GM19463 (cell line): ENCODE measurements around the gene ITGAL.
"Not testable (repeated sequence)": the region's sequence is repeated elsewhere in the genome, so short reads cannot be mapped to it uniquely, and the experiment has no call there.

ENCODE experiments used
- ATAC-seq: cut with Tn5 transposase; IDR thresholded peaks from one replicate; pipeline ENCODE4 v1.9.1; 2021; ENCODE audit warnings: mild to moderate bottlenecking, moderate library complexity; ENCODE audit not compliant: unreplicated experiment

ITGAL gene

GRCh38 chr16:30472328-30472942 lies at the start of gene ITGAL:
Gene ITGAL, plus strand, starts transcription at chr16:30472742. Its CDS starts 96 bp downstream, at chr16:30472838.
- ATAC-seq = peak; percentile 60

- ATAC-seq = no peak
Measured at GRCh38 chr16:30428055-30428454, 44.5 kb upstream of the ITGAL start.

DNA sequence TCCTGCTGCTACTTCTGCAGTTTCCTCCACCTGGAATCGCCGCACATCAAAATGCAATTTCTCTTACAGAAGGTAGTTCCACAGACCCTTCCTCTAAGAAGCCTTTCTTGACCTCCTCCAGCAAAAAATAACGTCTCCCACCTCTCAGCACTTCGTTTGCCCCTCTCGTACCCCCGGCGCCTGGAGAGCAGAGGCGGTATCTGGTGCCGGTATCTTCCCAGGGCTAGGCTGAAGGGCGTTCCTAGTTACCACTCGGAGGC lies 43.2 kb upstream of the ITGAL start:
- no peak for ATAC-seq

DNA sequence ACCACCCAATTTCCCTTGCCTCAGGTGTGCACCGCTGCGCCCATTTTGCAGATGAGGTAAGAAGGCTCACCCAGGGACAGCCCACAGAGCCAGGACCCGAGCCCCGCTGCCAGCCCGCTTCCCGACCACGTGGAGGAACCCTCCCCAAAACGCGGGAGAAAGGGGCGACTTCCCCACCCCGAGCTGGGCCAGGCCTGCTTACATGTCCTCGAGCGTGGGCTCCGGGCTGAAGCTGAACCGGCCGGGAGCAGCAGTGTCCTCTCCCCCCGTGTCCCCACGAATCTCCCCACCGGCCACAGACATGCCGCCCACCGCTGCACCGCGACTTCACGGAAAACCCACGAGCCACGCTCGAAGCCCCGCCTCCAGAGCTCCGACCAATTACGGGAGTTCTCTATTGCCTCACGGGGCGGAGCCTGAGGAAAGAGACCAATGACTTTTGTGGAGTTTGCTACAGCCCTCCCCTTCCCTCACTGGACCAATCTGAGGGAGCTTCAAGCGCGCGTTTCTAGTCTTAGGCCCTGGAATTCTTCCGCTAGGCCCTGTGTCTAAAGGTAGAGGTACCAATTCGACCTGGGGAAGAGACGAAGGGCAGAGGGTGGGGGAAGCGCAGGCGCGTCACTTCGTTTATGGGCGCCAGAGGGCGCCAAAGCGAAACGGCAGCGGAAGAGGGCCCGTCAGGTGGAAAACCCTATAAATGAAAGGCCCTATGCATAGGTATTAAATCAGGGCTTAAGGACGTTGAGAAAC lies 42.7 kb upstream of the ITGAL start, which contains the start of gene DCTPP1:
Gene DCTPP1, minus strand, starts transcription at position 353 of the 750 bp plus-strand sequence. Its CDS starts 50 bp downstream, at position 303.
- peak; percentile 96 for ATAC-seq

- ATAC-seq = no peak
Measured at GRCh38 chr16:30430428-30430970, 42.0 kb upstream of the ITGAL start.

GRCh38 chr16:30434852-30435251 lies 37.7 kb upstream of the ITGAL start:
- ATAC-seq = no peak

DNA sequence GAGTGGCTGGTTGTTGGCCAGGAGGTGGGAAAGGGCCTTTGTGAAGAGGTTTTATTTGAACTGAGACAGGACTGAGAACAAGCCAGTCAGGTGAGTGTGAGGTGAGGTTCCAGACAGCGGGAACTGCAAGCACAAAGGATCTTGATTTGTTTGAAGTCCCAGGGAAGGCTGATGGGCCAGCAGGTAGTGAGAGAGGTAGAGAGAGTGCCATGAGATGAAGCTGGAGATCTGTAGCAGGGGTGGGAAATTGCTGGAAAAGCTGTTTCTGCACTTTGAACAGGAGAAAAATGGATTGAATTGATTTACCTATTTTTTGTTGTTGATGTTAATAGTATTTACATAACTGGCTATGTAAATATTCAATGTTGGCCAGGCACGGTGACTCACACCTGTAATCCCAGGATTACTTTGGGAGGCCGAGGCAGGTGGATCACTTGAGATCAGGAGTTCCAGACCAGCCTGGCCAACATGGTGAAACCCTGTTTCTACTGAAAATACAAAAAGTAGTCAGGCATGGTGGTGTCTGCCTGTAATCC lies 35.0 kb upstream of the ITGAL start:
- ATAC-seq = no peak

- no peak for ATAC-seq
Measured at GRCh38 chr16:30438835-30439234, 33.7 kb upstream of the ITGAL start.

- ATAC-seq = no peak
Measured at GRCh38 chr16:30439720-30440348, 32.7 kb upstream of the ITGAL start.

- ATAC-seq = no peak
Measured at GRCh38 chr16:30443631-30444030, 28.9 kb upstream of the ITGAL start.

GRCh38 chr16:30444231-30445148 lies 28.1 kb upstream of the ITGAL start:
- no peak for ATAC-seq

DNA sequence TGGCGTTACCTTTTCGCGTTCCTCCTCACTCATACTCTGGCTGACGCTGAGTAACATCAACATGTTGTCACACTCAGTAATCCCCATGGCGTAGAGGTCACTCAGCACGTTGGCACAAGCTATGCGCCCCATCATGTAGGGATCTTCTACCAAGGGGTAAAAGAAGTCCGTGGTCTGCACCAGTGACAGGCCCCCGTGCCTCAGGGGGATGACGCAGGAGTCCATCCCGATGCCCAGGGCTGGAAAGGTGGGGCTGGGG lies 27.5 kb upstream of the ITGAL start:
- peak; percentile 24 for ATAC-seq

DNA sequence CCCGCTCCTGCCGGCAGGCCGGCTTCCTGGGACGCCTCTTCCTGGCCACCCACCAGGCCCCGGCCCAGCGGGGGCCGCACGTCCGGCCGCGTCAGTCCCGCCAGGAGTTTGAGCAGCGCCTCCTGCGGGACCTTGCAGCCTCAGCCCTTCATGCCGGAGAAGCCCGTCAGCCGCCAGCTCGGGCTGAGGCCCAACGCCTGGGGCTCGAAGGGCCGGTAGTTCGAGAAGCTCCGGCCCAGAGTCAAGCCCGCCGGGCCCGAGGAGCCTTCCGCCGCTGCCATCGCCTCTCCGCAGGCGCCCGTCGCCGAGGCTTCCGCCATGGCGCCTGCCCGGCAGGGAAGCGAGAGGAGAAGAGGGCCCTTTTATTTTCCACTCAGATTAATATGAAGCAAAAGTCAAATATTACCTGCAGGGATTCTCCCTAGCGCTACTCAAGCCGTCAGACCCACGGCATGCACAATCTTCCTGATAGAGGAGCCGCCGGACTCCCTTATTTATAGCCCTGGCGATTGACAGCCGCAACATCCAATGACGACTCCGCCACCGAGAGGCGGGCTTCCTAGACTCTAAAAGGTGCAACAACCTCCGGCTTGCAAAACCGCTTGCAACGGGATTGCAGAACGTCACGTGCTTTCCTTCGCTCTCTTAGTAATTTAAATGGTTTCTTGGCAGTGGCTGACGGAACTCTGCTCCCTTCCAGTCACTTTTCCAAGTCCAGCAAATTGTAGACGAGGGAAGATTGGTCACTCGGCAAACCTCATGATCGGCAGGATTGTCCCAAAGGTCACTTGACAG lies 26.9 kb upstream of the ITGAL start, which contains the start of gene SEPHS2:
Gene SEPHS2, minus strand, starts transcription at position 467 of the 795 bp plus-strand sequence. Its CDS starts 147 bp downstream, at position 320.
- peak; percentile 81 for ATAC-seq

- no peak for ATAC-seq
Measured at GRCh38 chr16:30446203-30446595, 26.3 kb upstream of the ITGAL start.

- ATAC-seq = no peak
Measured at GRCh38 chr16:30447512-30448226, 24.9 kb upstream of the ITGAL start.

DNA sequence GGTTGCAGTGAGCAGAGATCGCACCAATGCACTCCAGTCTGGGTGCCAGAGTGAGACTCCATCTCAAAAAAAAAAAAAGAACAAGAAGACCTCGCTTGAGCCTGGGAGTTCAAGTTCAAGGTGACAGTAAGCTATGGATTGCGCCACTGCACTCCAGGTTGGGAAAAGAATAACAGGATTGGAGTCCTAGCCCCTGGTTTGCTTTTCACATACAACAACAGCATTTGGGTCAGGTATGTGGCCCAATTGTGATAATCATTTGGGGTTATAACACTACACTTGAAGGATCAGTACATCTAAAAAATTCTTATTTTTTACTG lies 23.5 kb upstream of the ITGAL start:
- ATAC-seq = no peak

GRCh38 chr16:30452709-30453580 lies 19.6 kb upstream of the ITGAL start:
- ATAC-seq = not testable (repeated sequence)

DNA sequence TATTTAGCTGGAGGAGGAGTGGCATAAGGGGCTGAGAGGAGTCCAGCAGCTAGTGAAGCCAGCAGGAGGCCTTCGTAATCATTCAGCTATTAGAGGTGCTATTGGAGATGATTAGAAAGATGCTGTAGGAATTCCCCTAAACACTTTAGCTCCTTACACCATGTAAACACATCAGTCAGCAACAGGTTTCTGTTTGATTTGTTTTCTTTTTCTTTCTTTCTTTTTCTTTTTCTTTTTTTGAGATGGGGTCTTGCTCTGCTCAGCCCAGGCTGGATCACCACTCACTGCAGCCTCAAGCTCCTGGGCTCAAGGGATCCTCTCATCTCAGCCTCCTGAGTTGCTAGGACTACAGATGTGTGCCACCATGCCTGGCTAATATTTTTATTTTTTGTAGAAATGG lies 16.2 kb upstream of the ITGAL start:
- ATAC-seq = no peak

DNA sequence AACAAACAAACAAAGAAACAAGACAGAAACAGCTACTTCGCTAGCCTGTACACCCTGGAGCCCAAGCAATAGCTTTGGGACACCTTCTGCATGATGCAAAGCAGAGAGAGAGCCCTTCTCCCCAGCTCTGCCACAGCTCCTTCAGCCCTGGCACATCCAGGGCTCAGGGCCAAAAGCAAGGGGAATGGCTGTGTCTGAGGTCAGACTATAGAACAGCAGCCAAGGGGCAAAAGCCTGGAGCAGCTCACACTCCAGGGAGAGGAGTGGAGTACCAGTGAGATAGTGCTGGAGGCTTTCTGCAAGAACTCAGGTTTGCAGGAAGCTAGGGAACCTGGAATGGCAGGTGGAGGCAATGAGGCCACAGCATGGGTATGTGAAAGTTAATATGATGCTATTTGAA lies 15.3 kb upstream of the ITGAL start:
- no peak for ATAC-seq
